DOHH2 (cell line): ENCODE results near the gene UBE2D2.
A peak's percentile ranks its signal among the peaks of the same experiment; 100 is the strongest.

Experiments used
- H3F3A ChIP-seq: fragments of 200-600 bp; sonication (generic), shearing (Covaris generic); 2 replicates; pipeline ENCODE4 v1.6.0; 2016; ENCODE audit warnings: antibody characterized with exemption, mild to moderate bottlenecking; ENCODE audit not compliant: control insufficient read depth, insufficient read depth
- H3K27ac ChIP-seq: fragments of 200-600 bp; sonication (generic); 2 replicates; pipeline ENCODE4 v1.5.1; 2014; ENCODE audit warnings: low read depth, mild to moderate bottlenecking, low read length, moderate library complexity
- H3K27me3 ChIP-seq: fragments of 200-600 bp; sonication (generic); 2 replicates; pipeline ENCODE4 v1.6.1; 2014; ENCODE audit warnings: mild to moderate bottlenecking, low read length, mixed read lengths; ENCODE audit not compliant: control insufficient read depth
- H3K36me3 ChIP-seq: fragments of 200-600 bp; sonication (generic); 2 replicates; pipeline ENCODE4 v1.6.1; 2014; ENCODE audit warnings: mild to moderate bottlenecking, low read length, moderate library complexity, mixed read lengths; ENCODE audit not compliant: control insufficient read depth
- H3K4me1 ChIP-seq: fragments of 200-600 bp; sonication (generic); 2 replicates; pipeline ENCODE4 v1.6.1; 2014; ENCODE audit warnings: mild to moderate bottlenecking, low read length, mixed read lengths; ENCODE audit not compliant: control insufficient read depth
- H3K4me2 ChIP-seq: fragments of 200-600 bp; sonication (generic); 2 replicates; pipeline ENCODE4 v1.6.0; 2014; ENCODE audit warnings: mild to moderate bottlenecking, low read length, moderate library complexity
- H3K4me3 ChIP-seq: fragments of 200-600 bp; sonication (generic); 2 replicates; pipeline ENCODE4 v1.5.1; 2014; ENCODE audit warnings: mild to moderate bottlenecking, low read length, mixed read lengths
- H3K79me2 ChIP-seq: fragments of 200-600 bp; sonication (generic); 2 replicates; pipeline ENCODE4 v1.6.1; 2014; ENCODE audit warnings: mild to moderate bottlenecking, low read length, mixed read lengths; ENCODE audit not compliant: control insufficient read depth
- H3K9me2 ChIP-seq: fragments of 200-600 bp; sonication (generic); replicated peaks from 2 replicates; pipeline ENCODE4 v1.6.1; 2014; ENCODE audit warnings: mild to moderate bottlenecking, low read length, mixed read lengths; ENCODE audit not compliant: control insufficient read depth
- H3K9me3 ChIP-seq: fragments of 200-600 bp; sonication (generic); 2 replicates; pipeline ENCODE4 v1.6.1; 2014; ENCODE audit warnings: antibody characterized with exemption, low read length, mixed read lengths; ENCODE audit not compliant: control insufficient read depth, insufficient read depth
- H4K20me1 ChIP-seq: fragments of 200-600 bp; sonication (generic); 2 replicates; pipeline ENCODE4 v1.6.0; 2014; ENCODE audit warnings: low read depth, mild to moderate bottlenecking, antibody characterized with exemption, low read length, moderate library complexity; ENCODE audit not compliant: control insufficient read depth, insufficient read depth
- CTCF ChIP-seq: fragments of 200-600 bp; sonication (generic); IDR thresholded peaks from one replicate; pipeline ENCODE4 v1.5.1; 2014; ENCODE audit warnings: antibody characterized with exemption, mild to moderate bottlenecking, low read depth, low read length; ENCODE audit not compliant: poor library complexity, severe bottlenecking
- EZH2phosphoT487 ChIP-seq: fragments of 200-600 bp; sonication (generic); IDR thresholded peaks from 2 replicates; pipeline ENCODE4 v1.6.1; 2017; ENCODE audit warnings: borderline replicate concordance, mild to moderate bottlenecking, antibody characterized with exemption, low read length, moderate library complexity, mixed read lengths

The UBE2D2 gene

GRCh38 chr5:139630855-139631254 is 69.7 kb downstream of the UBE2D2 start:
- H3K27ac ChIP-seq: no peak overlapping the region
- H3K4me2 ChIP-seq: no peak overlapping the region
- peaks cover 38% of the 10 kb centered on the region for H3K36me3 ChIP-seq
- peaks cover 49% of the 10 kb centered on the region for H3F3A ChIP-seq
- TF ChIP-seq EZH2phosphoT487: no peak
- TF ChIP-seq CTCF: no peak
- H3K9me3 ChIP-seq: no peaks in the 10 kb centered on the region
- H4K20me1 ChIP-seq: peaks cover 6% of the 10 kb centered on the region; the same call in 1 of the 2 replicates
- no peaks in the 10 kb centered on the region for H3K9me2 ChIP-seq
- H3K79me2 ChIP-seq: no peaks in the 10 kb centered on the region
- no peak overlapping the region for H3K4me3 ChIP-seq
- no peaks in the 10 kb centered on the region for H3K27me3 ChIP-seq
- H3K4me1 ChIP-seq: peaks cover 39% of the 10 kb centered on the region

- no peak overlapping the region; the same call in 1 of the 2 replicates for H3K27ac ChIP-seq
- no peaks in the 10 kb centered on the region for H3K9me3 ChIP-seq
- peaks cover 55% of the 10 kb centered on the region for H3F3A ChIP-seq
- H3K4me3 ChIP-seq: no peak overlapping the region
- H3K36me3 ChIP-seq: peaks cover 30% of the 10 kb centered on the region
- peaks cover 47% of the 10 kb centered on the region for H3K4me1 ChIP-seq
- TF ChIP-seq EZH2phosphoT487 (no peak), CTCF (no peak)
- no peaks in the 10 kb centered on the region for H3K9me2 ChIP-seq
- H3K79me2 ChIP-seq: peaks cover 2% of the 10 kb centered on the region
- H3K27me3 ChIP-seq: no peaks in the 10 kb centered on the region
- H3K4me2 ChIP-seq: no peak overlapping the region
- peaks cover 6% of the 10 kb centered on the region; the same call in 1 of the 2 replicates for H4K20me1 ChIP-seq
Observed at GRCh38 chr5:139631520-139632165, 70.5 kb downstream of the UBE2D2 start.

- peaks cover 53% of the 10 kb centered on the region for H3F3A ChIP-seq
- TF ChIP-seq CTCF: peak; percentile 100
- no peak for TF ChIP-seq EZH2phosphoT487
- peak overlapping the region; percentile 96 for H3K27ac ChIP-seq
Observed at GRCh38 chr5:139633295-139634027, 72.3 kb downstream of the UBE2D2 start.

More at GRCh38 chr5:139633295-139634027, 72.3 kb downstream of the UBE2D2 start:
- Histone ChIP-seq H3K4me1 (peaks cover 65% of the 10 kb centered on the region), H3K9me3 (no peaks in the 10 kb centered on the region), H3K36me3 (peaks cover 13% of the 10 kb centered on the region), H3K79me2 (peaks cover 7% of the 10 kb centered on the region), H3K9me2 (no peaks in the 10 kb centered on the region), H4K20me1 (peaks cover 6% of the 10 kb centered on the region; the same call in 1 of the 2 replicates), H3K4me2 (peak overlapping the region; percentile 61), H3K27me3 (no peaks in the 10 kb centered on the region), H3K4me3 (peak overlapping the region; percentile 40)
